HG03457 (cell line): ENCODE results near the gene ETDC.
"Not testable (repeated sequence)": the region's sequence is repeated elsewhere in the genome, so short reads cannot be mapped to it uniquely, and the experiment has no call there.

ENCODE experiments used
- ATAC-seq: cut with Tn5 transposase; IDR thresholded peaks from one replicate; pipeline ENCODE4 v1.9.1; 2021; ENCODE audit warnings: moderate number of reproducible peaks; ENCODE audit not compliant: unreplicated experiment

Gene ETDC

GRCh38 chrX:135309430-135309923 is at the start of gene ETDC:
Gene ETDC (plus strand): TSS chrX:135309480. CDS start chrX:135309480, 0 bp downstream.
- ATAC-seq, result no peak

- not testable (repeated sequence) for ATAC-seq
Measured at GRCh38 chrX:135260976-135261375, 48.3 kb upstream of the ETDC start.

- not testable (repeated sequence) for ATAC-seq
Measured at GRCh38 chrX:135263376-135263775, 45.9 kb upstream of the ETDC start.

GRCh38 chrX:135264206-135264605 is 45.1 kb upstream of the ETDC start:
- no peak for ATAC-seq

- ATAC-seq, result no peak
Measured at GRCh38 chrX:135273162-135273561, 36.1 kb upstream of the ETDC start.

- no peak for ATAC-seq
Measured at GRCh38 chrX:135275973-135276372, 33.3 kb upstream of the ETDC start.

- ATAC-seq, result no peak
Measured at GRCh38 chrX:135287266-135287823, 21.9 kb upstream of the ETDC start.

- ATAC-seq, result peak; percentile 92
Measured at GRCh38 chrX:135295238-135295943, 13.9 kb upstream of the ETDC start.

- ATAC-seq, result peak; percentile 52
Measured at GRCh38 chrX:135295944-135296305, 13.4 kb upstream of the ETDC start.

GRCh38 chrX:135302269-135302873 is 6.9 kb upstream of the ETDC start:
- ATAC-seq, result no peak

GRCh38 chrX:135304741-135305140 is 4.5 kb upstream of the ETDC start:
- ATAC-seq, result no peak

GRCh38 chrX:135307171-135307570 is 2.1 kb upstream of the ETDC start:
- ATAC-seq, result no peak

GRCh38 chrX:135308345-135308855 is 880 bp upstream of the ETDC start:
- no peak for ATAC-seq

- no peak for ATAC-seq
Measured at GRCh38 chrX:135315864-135316263, 6.6 kb downstream of the ETDC start.

GRCh38 chrX:135324463-135324862 is 15.2 kb downstream of the ETDC start:
- ATAC-seq, result no peak

- ATAC-seq, result not testable (repeated sequence)
Measured at GRCh38 chrX:135325036-135325818, 15.9 kb downstream of the ETDC start.

- no peak for ATAC-seq
Measured at GRCh38 chrX:135327299-135327698, 18.0 kb downstream of the ETDC start.

GRCh38 chrX:135328421-135329005 is 19.2 kb downstream of the ETDC start:
- no peak for ATAC-seq

GRCh38 chrX:135330706-135331105 is 21.4 kb downstream of the ETDC start:
- no peak for ATAC-seq

- ATAC-seq, result no peak
Measured at GRCh38 chrX:135331525-135331924, 22.2 kb downstream of the ETDC start.

- no peak for ATAC-seq
Measured at GRCh38 chrX:135340831-135341230, 31.6 kb downstream of the ETDC start.
